GM18870 (cell line): ENCODE data around the gene PCSK2.

Source experiments
- ATAC-seq: cut with Tn5 transposase; IDR thresholded peaks from one replicate; pipeline ENCODE4 v1.9.1; 2021; ENCODE audit warnings: moderate library complexity; ENCODE audit not compliant: unreplicated experiment

The PCSK2 gene

DNA sequence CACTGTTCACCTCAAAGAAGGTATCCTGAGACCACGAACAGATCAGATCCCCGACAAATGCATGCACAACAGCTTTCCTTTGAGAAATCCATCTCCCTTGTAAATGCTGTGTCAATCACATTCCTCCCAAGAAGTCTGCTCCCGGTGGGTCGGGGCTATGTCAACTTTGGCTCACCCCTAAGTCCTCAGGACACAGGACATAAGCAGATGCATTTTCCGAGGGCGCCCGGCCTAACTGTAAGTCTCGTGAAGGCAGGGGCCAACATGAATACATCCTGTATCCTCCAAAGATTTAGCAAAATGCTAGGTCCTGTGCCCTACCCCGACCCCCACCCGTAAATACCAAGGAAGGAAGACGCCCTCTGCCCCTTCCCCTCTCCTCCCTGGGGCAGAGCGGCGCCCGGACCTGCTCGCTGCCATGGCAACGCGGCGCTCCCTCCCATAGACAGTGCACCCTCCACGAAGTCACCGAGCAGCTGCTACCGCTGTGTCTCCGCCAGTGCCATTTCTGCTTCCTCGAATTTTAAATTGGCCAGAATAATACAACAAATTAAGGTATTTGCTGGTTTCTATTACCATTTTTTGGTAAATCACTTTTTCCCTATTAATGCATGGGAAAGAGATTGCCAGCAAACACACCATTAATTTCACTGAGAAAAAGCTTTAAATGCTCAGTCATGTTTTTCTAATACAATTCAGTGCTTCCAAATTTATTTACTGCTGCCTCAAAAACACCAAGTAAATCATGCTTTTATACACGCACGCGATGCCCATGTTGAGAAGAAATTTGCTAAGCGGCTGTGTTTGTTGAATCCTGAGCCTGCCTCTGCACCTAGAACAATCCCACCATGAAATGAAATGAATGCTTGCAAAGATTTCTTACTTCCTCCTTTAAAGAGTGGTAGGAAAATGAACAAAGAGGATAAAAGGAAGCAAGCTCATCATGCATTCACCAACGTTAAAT lies 100.6 kb downstream of the PCSK2 start:
- ATAC-seq = no peak

DNA sequence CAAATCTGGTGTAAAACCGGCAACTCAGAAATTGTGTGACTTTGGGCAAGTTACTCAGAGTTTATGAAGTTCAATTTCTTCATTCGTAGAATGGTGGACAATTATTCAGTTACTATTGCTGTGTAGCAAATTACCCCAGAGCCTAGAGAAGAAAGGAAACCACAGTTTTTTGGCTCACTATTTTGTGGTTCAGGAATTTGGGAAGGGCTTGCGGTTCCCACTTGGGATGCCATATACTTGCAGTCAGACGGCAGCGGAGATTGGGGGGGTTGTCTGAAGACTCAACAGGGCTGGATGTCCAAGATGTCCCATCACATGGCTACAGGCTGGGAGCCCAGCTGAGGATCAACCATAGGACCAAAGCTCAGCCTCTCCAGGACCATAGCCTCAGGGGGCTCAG lies 108.1 kb downstream of the PCSK2 start:
- no peak for ATAC-seq

DNA sequence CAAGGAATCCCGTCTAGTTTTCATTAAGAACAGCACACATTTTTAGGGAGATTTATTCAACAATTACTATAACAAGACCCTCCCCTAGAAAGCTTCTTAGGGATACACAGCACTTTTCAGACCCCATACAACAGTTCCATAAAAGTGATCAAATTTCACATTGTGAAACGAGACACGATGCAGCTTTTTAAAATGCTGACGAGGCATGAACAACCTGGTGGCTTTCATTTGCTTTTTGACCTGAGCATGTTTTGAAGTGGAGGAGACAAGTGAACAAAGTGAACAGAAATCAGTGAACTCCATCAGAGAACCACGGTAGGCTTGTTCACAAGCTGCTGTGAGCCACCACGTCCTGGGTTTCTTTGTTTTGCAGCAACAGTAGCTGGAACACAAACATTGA lies 112.2 kb downstream of the PCSK2 start:
- ATAC-seq = no peak

DNA sequence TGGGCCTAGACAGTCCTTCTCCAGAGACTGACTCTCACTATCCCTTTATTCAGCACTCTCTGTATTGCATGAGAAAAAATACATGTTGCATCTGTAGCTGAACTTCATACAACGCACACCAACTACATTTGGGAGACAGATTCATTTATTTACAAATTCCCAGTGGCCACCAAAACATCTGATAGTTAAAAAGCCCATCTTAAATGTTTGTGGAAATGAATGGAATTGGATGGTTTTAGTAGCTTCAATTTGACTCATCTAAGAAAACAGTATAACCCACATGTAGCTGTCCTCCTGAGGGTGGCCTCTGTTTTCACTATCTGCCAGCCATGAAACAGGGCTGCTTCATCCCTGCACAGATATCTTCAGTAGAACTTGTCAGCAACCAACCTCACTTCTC lies 116.3 kb downstream of the PCSK2 start:
- no peak for ATAC-seq

DNA sequence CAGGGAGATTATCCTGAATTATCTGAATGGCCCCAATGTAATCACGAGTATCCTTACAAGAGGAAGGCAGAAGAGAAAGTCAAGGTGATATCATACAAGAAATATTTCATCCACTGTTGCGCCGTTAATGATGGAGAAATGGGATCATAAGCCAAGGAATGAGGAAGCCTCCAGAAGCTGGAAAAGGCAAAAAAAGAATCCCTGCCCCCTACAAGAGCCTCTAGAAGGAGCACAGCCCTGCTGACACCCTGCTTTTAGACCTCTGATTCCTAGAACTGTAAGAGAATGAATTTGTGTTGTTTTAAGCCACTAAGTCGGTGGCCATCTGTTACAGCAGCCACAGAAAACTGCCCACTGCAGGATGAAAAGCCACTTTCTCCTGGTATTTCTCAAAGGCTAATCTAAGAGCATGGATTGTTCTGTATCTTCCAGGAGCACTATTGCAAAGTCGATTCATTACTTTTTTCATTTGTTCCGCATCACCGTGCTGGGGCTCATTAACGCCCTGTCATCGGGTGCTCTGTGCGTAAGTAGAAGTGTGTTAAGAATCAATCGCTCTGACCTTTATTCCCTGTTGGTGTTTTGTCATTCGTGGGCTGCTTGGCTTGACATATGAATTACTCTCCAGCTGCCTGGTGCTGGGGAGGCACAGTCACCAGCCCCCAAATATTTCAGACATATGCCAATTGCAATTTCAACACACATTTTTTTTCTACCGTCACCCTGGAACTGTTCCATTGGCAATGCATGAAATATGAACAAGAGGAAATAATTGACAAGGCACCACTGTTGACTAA lies 117.0 kb downstream of the PCSK2 start:
- ATAC-seq = no peak

DNA sequence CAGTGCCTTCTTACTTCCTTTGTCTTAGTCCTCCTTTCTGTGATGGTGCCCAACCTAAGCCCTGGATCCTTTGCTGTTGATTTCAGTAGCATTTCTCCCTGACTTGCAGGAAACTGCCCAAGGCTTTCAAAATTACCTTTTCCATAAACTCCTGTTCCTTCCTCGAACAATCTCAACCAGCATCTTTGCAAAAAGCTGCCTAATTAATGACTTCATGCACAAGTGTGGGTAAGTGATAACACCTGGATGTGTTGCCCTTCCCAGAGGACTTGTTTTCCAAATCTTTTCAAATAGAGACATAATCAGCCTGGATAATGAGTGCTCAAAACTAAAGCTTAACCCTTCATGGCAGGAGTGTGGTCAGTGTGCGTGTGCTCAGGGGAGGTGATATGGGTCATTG lies 118.0 kb downstream of the PCSK2 start:
- no peak for ATAC-seq

DNA sequence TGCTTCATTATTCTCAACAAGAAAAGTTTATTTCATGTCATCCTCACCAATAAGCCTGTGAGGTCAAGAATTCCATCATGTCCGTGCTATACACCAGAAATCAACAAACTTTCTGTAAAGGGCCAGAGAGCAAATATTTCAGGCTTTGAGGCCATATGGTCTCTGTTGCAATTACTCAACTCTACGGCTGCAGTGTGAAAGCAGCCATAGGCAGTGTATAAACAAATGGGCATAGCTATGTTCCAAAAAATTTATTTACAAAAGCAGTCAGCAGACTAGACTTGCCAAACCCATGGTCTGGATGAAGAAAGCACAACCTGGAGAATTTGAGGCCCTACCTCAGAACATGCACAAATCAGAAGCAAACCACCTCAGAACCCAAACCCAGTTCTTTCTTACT lies 118.5 kb downstream of the PCSK2 start:
- no peak for ATAC-seq

DNA sequence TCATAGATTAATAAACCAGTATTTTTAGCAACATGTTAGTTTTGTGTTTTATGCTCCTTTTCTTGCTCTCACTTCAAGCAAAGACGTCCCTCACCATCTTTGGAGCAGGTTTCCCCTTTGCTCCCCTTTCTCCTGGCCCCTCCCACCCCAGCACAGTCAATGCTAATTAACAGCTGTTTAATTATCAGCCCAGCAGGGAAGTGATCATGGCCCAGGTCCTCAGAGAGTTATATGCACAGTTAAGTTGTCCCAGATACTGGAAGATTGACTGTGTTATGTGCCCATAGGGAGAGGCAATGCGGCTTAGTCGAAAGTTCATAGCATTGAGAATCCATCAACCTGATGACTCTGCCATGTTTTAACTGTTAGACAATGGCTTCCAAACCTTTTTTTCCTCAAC lies 123.5 kb downstream of the PCSK2 start:
- no peak for ATAC-seq

DNA sequence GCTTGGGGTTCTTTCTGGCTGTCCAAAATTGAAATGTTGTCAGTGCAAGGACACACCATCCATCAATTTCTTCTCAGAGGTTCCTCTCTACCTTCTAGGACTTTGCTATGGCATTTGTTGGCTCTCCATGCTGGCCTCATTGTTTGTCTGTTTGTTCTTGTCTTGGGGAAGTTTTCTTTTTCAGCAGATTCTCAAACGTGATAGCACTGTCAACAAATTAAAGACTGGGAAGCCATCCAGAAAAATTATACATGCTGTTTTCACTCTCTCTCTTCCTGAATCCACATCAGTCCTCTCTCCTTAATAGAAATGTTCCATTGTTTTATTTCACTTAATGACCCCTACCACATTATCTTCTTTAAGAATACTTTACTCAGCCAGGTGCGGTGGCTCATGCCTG lies 130.4 kb downstream of the PCSK2 start:
- no peak for ATAC-seq

DNA sequence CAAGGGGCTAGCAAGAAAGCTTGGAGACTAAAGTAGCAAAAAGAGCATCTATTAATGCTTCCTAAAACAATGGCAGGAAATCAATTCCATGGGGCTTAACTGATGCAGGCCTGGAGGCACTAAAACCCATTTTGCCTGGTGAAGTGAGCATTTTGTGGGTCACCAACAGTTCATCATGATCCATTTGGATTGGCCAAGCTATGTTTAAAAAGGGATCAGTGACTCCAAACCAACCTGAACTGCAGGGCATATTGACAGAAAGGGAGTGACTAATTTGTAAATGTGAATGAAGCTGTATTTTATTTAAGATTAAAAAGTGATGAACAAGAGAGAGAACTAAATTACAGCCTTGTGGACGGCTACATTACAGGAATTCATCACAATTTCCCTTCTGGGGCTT lies 132.0 kb downstream of the PCSK2 start:
- no peak for ATAC-seq

DNA sequence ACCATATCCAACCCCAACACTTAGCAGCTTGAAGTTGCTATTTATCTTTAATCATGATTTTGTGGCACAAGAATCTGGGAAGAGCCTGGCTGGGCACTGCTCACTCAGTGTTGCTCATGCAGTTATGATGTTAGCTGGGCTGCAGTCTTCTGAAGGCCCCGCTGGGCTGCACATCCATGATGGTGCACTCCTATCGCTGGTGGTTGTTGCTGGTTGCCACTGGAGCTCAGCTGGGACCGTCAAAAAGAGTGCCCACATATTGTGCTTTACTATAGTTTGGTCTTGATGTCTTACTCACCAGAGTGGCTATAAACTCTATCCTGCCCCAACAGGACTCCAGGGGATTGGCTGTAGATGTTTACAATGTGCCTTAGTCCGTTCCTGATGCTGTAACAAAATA lies 137.8 kb downstream of the PCSK2 start:
- ATAC-seq = no peak

DNA sequence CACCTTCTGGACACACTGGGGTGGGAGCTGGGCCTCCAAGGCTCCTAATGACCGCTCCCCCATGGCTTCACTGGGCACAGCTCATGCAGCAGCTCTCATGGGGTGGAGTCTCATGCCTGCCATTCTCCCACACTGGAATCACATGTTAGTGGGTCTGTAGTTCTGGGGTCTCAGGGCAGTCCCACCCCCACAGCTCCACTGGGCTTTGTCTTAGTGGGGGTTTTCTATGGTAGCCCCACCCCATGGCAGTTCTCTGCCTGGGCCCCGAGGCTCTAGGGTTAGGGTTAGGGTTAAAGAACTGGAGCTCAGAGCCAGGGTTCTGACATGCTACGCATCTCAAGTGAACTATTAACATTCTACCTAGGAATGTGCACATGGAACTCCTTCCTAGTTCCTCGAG lies 139.0 kb downstream of the PCSK2 start:
- ATAC-seq = no peak

DNA sequence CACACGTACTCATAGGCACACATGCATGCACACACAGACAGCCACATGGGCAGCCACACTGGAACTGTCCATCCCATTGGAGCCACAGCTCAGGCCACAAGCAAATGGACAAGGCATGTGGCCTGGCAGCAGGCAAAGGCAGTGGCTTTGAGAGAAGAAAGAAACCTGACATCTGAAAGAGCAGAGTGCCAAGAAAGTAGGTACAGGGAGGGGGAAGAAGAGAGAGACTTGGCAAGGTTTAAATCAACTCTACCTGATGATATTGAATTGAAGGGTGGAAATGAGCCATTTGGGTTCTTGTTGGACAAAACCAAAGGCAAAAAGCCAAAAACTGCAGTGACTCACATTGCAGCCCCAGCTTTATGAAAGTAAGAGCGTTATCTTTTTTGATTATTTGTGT lies 142.7 kb downstream of the PCSK2 start:
- no peak for ATAC-seq

DNA sequence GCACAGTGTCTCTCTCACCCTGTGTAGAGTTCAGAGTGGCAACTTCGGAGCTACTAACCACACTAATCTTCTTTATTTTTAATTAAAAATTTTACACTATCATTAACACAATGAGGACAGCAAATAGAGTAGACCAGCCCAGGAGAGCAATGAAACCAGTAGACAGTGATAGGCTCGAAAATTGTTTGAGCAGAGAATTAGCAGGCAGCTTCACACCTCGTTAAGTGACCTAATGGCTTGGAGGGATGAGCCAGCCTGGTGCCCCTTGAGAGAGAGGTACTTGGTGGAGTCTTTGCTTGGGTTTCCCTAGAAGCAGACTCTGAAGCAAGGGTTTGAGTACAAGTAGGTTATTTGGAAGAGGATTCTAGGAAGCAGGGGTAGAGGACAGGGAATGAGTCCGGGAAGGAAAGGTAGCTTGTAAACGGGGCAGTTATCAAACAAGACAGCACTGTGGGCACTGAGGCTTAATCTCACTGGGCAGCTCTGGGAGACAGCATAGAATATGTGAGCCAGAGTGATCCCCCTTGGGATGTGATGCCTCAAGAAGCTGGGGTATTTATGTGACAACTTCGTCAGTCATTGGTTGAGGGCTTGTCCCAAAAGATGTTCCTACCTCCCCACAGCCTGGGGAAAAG lies 146.1 kb downstream of the PCSK2 start:
- ATAC-seq = no peak

DNA sequence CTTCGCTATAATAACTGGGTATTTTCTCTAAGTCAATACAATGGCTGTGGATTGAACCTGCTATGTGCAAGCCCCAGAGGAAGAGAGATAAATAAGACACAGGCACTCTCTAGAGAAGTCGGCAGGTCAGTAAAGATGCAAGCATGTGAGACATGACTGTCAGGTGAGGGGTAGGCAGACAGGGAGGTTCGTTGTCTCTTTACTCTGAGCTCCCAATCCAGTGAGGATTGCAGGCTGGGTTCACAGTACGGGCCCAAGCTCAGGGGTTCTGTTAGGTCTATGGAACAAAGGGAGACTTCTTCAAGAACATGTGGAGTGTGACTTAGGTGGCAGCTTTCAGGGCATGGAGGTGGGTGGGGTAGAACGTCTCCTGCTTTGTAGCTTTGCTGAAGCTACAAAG lies 147.2 kb downstream of the PCSK2 start:
- ATAC-seq = no peak

DNA sequence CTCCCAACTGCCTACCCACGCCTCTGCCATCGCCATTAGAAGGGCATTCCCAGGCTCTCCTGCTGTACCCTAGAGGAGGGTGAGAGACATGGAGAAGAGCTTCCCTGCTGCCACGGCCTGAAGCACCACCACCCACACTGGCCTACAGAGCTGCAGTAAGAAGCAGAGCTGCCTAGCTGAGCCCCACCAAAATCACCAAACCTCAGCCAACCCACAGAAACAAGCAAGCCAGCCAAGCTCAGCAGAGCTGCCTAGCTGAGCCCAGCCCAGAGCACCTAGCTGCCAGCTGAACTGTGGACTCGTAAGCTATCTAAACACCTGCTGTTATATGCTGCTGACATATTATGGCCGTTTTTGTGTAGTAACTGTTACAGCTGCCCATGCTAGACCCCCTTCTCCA lies 149.2 kb downstream of the PCSK2 start:
- no peak for ATAC-seq

DNA sequence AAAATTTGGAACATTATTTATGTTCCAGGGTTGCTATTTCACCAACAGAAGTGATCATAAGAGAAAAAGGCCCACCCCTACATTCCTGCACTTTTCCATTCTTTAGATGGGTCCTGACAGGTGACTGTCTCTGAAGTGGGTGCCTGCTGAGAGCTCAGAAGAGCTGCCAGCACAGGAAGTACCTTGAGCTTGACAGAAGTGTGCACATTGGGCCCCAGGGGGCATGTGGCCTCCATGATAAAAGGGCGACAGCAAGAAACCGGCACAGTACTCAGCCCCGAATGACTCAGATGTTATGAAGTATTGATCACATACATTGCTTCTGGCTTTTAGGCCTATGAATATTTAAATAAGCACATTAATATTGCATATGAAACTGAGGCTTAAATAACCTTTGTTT lies 150.4 kb downstream of the PCSK2 start:
- no peak for ATAC-seq

DNA sequence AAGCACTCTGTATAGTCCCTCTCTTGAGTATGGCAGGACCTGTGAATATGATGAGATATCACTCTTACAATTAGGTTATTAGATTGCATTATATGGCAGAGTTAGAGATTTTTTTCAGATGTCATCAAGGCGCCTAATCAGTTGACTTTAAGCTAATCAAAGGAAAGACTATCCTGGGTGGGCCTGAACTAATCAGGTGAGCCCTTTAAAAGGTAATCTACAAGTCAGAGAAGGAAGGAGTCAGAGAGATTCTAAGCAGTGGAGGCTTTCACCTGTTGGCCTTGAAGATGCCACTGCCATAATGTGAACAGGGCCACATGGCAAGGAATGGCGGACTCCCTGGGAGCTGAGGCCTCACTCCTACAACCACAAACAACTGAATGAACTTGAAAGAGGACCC lies 152.8 kb downstream of the PCSK2 start:
- ATAC-seq = no peak

DNA sequence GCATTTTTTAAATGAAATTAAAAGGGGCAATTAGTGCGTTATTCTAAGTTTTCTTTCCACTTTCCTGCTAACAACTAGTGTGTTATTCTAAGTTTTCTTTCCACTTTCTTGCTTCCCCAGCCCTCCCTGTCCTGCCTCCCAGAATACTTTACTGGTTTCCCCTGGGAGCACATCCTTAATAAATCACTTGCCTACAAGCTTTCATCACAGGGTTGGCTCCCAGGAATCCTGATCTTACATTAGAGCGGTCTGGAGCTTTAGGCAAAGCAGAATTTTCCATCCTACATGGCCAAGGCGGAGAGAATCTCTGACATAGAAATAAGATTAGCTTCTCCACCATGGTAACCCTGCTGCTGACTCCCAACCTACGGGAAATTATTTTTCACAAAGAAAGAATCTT lies 154.0 kb downstream of the PCSK2 start:
- no peak for ATAC-seq

DNA sequence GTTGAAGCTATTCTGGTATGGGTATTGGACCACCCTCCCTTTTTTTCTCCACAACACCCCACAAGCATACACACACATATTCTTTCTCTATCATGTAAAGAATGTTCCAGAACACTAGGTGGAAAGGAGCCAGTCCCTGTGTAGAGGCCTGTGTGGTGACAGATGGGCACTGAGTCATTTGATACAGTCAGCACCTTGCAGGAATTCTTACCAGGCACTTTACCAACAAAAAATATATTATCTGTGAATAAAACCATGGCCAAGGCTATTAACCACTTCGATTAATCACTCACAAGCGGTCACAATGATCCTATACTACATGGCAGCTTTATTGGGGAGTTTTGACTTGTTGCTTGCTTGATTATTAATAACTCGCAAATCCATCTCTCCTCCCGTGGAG lies 154.9 kb downstream of the PCSK2 start:
- ATAC-seq = no peak

DNA sequence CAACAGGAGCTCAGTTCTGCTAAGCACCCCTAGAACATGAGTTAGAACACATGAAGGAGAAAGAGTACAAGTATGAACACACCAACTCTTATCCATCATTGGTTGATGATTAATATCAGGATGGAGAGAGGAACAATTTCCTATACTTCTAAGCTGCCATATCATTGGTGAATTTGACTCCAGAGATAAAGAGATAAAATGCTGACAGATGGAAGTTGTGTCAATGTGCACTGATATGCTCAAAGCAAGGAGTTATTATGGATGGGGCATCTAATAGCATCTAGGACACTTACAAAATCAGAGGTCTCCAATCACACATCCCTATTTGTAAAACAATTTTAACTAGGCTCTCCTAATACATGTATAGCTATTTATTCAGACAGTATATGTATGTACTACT lies 159.0 kb downstream of the PCSK2 start:
- ATAC-seq = no peak

DNA sequence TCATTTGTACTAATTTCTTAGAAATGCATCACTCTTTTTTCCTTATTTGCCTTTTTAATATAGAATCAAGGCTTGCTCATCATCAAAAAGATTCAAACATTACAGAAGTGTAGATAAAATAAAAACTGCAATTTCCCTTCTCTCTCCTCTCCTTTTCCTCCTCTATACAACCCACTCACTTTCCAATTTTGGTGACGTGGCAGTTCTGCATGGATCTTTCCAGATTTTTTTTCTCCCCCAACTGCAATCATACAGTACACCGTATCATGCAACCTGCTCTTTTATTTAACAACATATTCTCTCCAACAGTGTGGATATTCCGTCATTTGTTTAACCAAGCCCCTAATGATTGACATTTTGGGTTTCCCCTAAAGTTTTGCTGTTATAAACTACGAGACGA lies 163.8 kb downstream of the PCSK2 start:
- no peak for ATAC-seq
